SU-DHL-6 (cell line): Measurements from ENCODE around the gene CSPG5.

ENCODE experiments used
- EZH2phosphoT487 ChIP-seq: fragments of 200-600 bp; sonication (generic), shearing (Covaris generic); conservative IDR thresholded peaks from 2 replicates; pipeline ENCODE4 v1.6.1; 2018; ENCODE audit warnings: mild to moderate bottlenecking, antibody characterized with exemption, low read length, moderate library complexity, mixed read lengths
- TF ChIP-seq, protein P1 (sequence below): fragments of 200-600 bp; sonication (generic); IDR thresholded peaks from one replicate; pipeline ENCODE4 v1.5.1; 2017; ENCODE audit warnings: antibody characterized with exemption, mild to moderate bottlenecking, low read length, moderate library complexity; ENCODE audit not compliant: insufficient read depth, poor library complexity, severe bottlenecking

DNA sequence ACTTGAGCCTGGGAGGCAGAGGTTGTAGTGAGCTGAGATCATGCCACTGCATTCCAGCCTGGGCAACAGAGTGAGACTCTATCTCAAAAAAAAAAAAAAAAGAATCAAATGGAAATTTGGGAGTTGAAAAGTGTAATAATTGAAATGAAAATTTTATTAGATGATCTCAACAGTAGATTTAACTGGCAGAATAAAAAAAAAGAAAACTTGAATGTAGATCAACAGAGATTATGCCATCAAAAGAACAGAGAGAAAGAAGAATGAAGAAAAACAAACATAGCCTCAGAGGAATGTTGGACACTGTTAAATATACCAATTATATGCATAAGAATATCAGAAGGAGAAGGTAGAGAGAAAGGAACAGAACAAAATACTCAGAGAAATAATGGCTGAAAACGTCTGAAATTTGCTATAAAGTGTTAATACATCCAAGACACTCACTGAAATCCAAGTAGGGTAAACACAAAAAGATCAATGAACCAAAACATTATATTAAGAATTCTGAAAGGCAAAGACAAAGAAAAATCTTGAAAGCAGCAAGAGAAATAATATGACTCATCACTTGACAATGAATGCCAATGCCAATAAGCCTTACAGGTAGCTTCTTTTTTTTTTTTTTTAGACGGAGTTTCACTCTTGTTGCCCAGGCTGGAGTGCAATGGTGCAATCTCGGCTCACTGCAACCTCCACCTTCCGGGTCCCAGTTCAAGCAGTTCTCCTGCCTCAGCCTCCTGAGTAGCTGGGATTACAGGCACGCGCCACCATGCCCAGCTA lies 50.5 kb downstream of the CSPG5 start:
- TF ChIP-seq, protein P1, sequence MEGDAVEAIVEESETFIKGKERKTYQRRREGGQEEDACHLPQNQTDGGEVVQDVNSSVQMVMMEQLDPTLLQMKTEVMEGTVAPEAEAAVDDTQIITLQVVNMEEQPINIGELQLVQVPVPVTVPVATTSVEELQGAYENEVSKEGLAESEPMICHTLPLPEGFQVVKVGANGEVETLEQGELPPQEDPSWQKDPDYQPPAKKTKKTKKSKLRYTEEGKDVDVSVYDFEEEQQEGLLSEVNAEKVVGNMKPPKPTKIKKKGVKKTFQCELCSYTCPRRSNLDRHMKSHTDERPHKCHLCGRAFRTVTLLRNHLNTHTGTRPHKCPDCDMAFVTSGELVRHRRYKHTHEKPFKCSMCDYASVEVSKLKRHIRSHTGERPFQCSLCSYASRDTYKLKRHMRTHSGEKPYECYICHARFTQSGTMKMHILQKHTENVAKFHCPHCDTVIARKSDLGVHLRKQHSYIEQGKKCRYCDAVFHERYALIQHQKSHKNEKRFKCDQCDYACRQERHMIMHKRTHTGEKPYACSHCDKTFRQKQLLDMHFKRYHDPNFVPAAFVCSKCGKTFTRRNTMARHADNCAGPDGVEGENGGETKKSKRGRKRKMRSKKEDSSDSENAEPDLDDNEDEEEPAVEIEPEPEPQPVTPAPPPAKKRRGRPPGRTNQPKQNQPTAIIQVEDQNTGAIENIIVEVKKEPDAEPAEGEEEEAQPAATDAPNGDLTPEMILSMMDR: no peak
- TF ChIP-seq EZH2phosphoT487: no peak
